ENCODE measurements around the gene ATF3.

The ATF3 gene

GRCh38 chr1:212609701-212610574, 1.4 kb downstream of the ATF3 start:
- no peak for DNase-seq

DNA sequence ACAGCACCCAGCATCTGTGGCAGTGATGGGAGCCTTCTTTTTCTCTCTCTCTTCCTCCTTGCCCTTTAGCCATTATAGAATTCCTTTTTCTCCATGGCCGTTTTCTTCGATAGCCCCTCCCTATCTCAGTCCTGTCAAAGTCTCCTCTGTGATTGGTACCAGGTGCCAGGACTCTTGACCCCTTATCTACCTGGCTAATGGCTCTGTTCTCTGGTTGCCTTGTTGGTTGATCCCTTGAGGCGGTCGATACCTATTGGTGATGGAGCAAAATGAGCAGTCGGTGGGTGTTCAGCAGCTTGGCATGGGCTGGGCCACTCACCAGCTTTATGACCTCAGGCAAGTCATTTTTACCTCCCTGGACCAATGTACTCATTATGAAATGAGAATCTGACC, 2.0 kb downstream of the ATF3 start:
- DNase-seq = no peak

GRCh38 chr1:212611000-212611948, 2.7 kb downstream of the ATF3 start:
- DNase-seq = no peak

DNA sequence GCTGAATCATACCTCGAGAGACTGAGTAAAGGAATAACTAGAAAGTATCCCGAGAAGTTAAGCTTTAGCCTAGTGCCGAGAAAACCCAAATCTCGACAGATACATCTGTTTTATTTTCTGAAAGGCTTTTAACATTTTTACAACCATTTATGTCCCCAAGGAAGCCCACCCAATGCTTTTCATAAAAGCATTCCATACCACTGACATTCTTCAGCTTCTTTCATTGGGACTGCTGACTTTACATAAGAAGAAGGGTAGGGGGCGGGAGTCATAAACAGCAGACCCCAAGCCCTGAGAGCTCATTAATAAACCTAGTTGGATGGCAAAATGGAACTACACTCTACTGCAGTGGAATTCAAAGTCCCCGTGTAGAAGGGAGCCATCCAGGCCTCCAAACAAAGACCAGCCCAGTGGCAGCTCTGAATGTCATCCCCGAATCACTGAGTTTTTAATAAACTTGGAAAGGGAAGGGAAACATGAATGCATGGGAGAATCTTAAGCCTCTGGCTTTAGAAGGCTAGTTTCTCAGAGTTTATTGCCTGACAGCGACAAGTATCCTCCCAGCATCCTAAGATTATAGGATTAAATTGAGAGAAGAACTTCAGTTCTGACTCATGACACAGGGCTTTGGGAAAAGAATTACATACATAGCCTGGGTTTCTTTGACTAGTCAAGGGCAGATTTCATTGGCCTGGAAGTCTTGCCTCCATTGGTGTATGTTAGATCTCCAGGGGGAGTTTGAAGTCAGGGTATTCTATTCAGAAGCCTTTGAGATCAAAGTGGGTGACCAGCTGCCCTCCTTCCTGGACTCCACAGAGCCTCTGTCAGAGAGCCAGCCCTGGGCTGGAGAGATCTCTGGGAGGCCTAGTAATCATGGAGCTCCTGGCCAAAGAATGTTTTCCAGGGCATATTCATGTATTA, 3.7 kb downstream of the ATF3 start:
- no peak for DNase-seq

DNA sequence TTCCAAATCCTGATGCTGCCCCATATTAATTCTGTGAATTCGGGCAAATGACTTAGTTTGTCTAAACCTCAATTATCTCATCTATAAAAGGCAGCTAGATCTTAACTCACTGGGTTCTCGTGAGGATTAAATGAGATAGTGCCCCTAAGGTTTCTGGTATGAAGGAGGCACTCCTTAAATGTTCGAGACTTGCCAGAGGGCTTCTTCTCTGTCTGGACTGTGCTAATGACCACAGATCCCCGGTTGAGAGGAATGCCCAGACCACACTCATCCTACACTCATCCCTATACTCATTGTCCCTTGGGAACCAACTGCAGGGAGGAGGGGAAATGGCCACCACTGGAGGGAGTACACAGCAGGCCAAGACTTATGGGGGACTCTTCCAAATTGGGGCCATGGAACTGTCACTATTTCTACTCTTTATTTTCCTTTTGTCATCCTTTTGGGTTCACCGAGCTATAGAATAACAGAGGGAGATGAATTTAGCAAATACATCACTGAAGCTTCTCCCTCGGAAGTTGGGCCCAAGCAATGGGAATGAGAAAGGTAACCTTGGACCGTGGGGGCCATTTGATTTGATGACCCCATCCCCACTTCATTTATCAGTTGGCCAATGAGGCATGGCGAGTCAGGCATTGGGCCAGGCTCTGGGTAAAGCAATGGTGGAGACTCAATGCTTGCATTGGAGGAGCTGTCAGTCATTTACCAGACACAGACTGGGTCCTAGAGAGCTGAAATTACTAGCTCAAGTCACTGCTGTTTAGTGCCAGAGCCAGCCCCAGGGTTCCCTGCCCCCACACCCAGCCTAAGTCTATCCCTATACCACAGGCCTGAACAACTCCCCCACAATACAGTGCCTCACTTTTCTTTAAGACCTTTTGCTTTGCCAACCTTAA, 5.1 kb downstream of the ATF3 start:
- DNase-seq = no peak

GRCh38 chr1:212614453-212615200, 6.1 kb downstream of the ATF3 start:
- DNase-seq = no peak

DNA sequence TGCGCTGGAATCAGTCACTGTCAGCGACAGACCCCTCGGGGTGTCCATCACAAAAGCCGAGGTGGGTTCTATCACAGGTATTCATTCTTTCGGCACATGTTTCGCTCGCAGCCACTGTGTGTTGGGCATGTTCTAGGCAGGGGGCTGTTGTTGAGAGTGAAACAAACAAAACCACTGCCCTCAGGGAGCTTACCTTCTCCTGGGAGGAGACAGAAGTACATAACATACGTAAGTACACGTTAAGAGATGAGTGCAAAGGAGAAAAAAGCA, 6.6 kb downstream of the ATF3 start:
- DNase-seq = no peak

DNA sequence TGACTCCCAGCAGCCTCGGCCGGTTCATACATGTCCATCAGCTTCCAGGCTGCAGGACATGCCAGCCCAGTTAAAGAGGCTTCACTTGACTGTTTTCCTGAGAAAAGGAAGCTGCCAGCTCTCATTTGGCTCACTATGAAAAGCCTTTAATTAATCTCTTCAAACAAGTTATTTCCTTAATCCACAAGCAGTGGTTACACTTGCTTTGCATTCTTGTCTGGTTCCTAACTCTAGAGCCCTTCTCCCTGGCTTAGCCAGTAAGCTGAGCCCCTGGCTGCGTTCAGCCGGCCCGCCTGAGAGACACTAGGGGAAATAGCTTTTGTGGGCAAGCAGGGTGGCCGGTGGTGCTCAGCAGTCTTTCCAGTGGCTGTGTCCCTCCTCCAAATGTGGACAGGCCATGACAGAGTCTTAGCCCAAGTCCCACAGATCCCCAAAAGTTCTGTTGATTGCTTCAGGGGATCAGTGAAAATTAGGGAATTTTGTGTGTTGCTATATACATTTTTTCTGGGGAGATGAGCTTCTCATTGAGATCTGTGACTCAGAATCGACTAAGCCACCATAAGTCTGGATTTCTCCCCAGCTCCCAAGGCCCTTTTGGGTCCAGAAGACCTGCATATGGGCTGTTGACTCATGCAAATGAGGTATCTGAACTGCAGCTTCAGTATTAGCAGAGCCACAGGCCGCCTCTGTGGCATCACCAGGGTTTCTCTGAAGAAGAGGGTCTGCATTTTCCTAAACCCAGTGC, 10.1 kb downstream of the ATF3 start:
- no peak for DNase-seq

- no peak for DNase-seq
Observed at GRCh38 chr1:212620293-212620692, 11.7 kb downstream of the ATF3 start.

DNA sequence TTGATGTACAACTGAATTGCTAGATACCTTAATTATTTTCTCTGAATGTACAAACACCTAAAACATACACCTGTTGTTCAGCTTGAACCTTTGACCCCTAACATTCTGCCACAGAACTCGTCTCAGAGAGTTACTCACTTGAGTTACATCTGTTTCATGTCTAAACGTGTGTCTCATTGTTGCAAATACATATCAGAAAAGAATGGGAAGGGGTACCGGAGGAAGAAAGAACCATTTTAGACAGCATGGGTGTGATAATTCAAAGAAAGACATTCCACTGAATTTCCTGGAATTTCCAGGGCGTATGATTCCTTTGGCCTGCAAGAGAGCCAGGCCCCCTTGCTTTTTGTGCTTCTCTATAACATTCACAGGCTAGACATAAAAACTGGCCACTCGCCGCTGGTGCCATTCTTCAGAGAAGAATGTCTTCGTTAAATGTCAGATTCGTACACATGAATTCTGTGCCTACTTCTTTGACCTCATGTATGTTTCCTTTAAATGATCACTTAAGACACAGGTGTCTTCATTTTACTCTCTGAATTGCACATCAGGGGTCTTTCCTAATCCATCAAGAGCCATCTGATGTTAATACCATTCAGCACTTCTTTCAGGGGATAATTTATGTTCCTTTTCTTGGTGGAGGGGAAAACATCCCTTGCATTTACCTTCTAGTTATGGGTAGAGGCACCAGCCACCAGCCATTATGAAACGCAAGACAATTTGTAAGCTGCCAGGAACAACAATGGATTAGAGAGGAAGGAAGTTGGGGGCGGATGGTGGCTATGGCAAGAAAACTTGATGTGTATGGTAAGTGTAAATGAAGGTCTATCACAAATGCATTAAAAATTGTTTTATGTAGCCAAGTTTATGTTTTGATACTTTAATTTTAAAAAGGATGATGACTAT, 12.7 kb downstream of the ATF3 start:
- no peak for DNase-seq

DNA sequence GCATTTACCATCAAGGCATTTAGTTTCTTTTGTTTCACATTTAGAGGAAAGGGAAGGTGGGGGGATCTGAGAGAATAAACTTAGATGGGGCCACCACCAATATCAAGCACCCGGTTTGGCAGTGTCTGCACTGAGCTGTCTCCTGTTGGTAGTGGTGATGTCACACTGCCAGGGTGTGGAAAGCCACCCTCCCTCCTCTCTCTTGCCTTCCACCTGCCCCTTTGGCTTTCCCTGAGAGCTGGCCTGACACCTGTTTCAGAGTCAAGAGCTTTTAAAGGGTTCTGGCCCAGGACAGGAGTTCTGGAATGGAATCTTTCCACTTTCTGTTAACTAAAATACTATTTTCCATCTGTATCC, 13.4 kb downstream of the ATF3 start:
- no peak for DNase-seq

GRCh38 chr1:212622467-212622866, 13.9 kb downstream of the ATF3 start:
- no peak for DNase-seq

GRCh38 chr1:212622906-212623305, 14.3 kb downstream of the ATF3 start:
- DNase-seq = no peak

DNA sequence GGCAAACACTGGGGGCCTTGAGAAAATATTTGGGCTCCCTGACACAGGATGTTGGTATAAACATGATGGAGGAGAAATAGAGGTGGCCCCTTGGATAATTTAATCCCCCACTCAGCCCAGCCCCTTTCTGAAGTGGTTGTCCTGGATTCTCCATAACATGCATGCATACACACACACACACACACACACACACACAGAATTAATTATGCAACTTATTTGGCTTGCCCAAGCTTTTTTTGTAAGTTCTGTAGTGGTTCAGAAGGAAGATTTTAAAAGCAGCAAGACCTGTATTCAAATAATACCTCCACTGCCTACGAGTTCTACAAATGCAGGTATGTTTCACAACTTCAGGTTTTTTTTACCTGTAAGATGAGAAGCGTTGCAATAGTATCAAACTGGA, 15.0 kb downstream of the ATF3 start:
- DNase-seq = no peak

GRCh38 chr1:212624976-212625501, 16.5 kb downstream of the ATF3 start:
- DNase-seq = no peak

GRCh38 chr1:212625781-212626450, 17.4 kb downstream of the ATF3 start:
- DNase-seq = no peak

DNA sequence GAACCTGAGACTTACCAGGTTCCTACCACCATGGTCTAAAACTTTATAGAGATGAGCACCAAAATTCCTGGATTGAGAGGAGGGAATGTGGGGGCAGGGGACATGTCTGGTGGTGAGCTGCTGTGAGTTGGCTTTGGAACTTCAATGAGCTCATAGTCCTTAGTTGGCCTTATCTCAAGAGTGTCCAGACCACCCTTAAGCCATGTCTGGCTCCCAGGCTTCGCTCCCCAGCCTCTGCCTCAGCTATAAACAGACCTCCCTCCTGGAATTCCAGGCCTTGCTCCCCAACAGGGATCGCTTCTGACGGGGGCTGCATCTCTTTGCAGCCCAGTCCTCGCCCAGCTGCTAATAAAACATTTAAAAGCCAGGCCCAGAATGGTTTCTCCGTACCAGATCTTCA, 19.5 kb downstream of the ATF3 start:
- DNase-seq = no peak

DNA sequence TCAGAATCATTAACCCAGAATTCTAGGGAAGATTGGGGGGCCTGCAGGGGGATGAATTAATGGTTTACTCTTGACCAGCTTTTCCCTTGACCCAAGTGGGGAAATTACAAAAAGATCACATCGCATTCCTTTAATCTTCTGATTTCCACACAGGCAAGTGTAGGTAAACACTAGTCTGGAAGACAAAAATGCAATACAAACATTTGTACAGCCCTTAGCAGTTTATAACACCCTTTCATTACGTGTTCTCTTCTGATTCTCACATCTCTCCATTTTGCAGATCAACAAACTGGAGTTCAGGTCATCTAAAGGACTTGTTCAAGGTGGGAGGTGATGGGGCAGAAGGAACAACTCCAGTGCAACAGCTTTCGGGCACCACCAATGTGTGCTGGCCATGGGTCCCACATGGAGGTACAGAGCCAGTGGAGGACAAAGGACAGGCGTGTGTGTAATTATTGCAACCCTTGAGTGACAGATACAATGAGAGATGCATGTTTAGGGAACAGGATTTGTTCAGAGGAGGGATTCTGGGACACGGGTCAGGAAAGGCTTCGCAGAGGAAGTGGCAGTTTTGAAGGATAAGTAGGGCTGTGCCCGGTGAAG, 20.4 kb downstream of the ATF3 start:
- no peak for DNase-seq

Measured in activated effector memory CD4-positive, alpha-beta T cell treated with anti-CD3 and anti-CD28 coated beads, Interleukin-2, amount 50 U/mL, for 16 hours (primary cell).